OCI-LY7 (cell line): ENCODE results near the gene VPS45. TPM values are rescaled to one million over a fixed set of nuclear protein-coding genes. Genes with fewer than 3 reads are reported as not detected.
A peak's percentile ranks its signal among the peaks of the same experiment; 100 is the strongest.

ENCODE experiments used
- BruUV-seq: library from RNA; stranded (reverse); fragments of 400-500 nt; replicated peaks from 2 replicates; lab custom pipeline; 2021; lab: Mats Ljungman, UMichigan
- CTCF ChIA-PET: fragments of 300-600 bp; sonication (Branson Sonifier 250); formaldehyde crosslinking; loops from one replicate; lab custom pipeline; 2022; ENCODE audit warnings: antibody characterized with exemption; ENCODE audit not compliant: unreplicated experiment; lab: Charles Lee
- POLR2A ChIA-PET: fragments of 300-600 bp; sonication (Branson Sonifier 250); formaldehyde crosslinking; loops from one replicate; lab custom pipeline; 2022; ENCODE audit warnings: antibody characterized with exemption; lab: Charles Lee
- DNase-seq: peaks from one replicate; pipeline ENCODE4 v3.0.0-alpha.2; 2015; ENCODE audit warnings: low spot score
- H2AFZ ChIP-seq: fragments of 200-600 bp; sonication (generic), shearing (Covaris generic); 2 replicates; pipeline ENCODE4 v1.6.1; 2014; ENCODE audit warnings: mild to moderate bottlenecking, antibody characterized with exemption, low read length, moderate library complexity
- H3K27ac ChIP-seq: fragments of 200-600 bp; sonication (generic); 2 replicates; pipeline ENCODE4 v1.5.1; 2014; ENCODE audit warnings: mixed run types, low read depth, mild to moderate bottlenecking, moderate library complexity, low read length, inconsistent platforms; ENCODE audit not compliant: poor library complexity, severe bottlenecking
- H3K36me3 ChIP-seq: fragments of 200-600 bp; sonication (generic); 2 replicates; pipeline ENCODE4 v1.6.1; 2014; ENCODE audit warnings: mild to moderate bottlenecking, antibody characterized with exemption, low read length, moderate library complexity, mixed read lengths; ENCODE audit not compliant: insufficient read depth
- H3K4me1 ChIP-seq: fragments of 200-600 bp; sonication (generic); 2 replicates; pipeline ENCODE4 v1.5.1; 2014; ENCODE audit warnings: mild to moderate bottlenecking, low read length; ENCODE audit not compliant: insufficient read depth, poor library complexity, severe bottlenecking
- H3K4me2 ChIP-seq: fragments of 200-600 bp; sonication (generic); 2 replicates; pipeline ENCODE4 v1.6.1; 2014; ENCODE audit warnings: mild to moderate bottlenecking, low read length
- H3K4me3 ChIP-seq: fragments of 200-600 bp; sonication (generic); 2 replicates; pipeline ENCODE4 v1.5.1; 2014; ENCODE audit warnings: mild to moderate bottlenecking, low read depth, low read length; ENCODE audit not compliant: poor library complexity, severe bottlenecking
- H3K79me2 ChIP-seq: fragments of 200-600 bp; sonication (generic); 2 replicates; pipeline ENCODE4 v1.6.1; 2016; ENCODE audit warnings: low read depth, mild to moderate bottlenecking, low read length, moderate library complexity, mixed read lengths; ENCODE audit not compliant: insufficient read depth
- H3K9me2 ChIP-seq: fragments of 200-600 bp; sonication (generic); 2 replicates; pipeline ENCODE4 v1.6.1; 2016; ENCODE audit warnings: mild to moderate bottlenecking, low read length, mixed read lengths; ENCODE audit not compliant: insufficient read depth
- H3K9me3 ChIP-seq: fragments of 200-600 bp; sonication (generic); 2 replicates; pipeline ENCODE4 v1.6.1; 2014; ENCODE audit warnings: mild to moderate bottlenecking, mixed run types, low read length, mixed read lengths
- H4K20me1 ChIP-seq: fragments of 200-600 bp; sonication (generic); 2 replicates; pipeline ENCODE4 v1.6.1; 2014; ENCODE audit warnings: mild to moderate bottlenecking, antibody characterized with exemption, low read length, moderate library complexity, mixed read lengths; ENCODE audit not compliant: insufficient read depth
- CTCF ChIP-seq: fragments of 200-600 bp; sonication (generic); conservative IDR thresholded peaks from 2 replicates; pipeline ENCODE4 v1.5.1; 2014; ENCODE audit warnings: mild to moderate bottlenecking, antibody characterized with exemption, low read length, moderate library complexity, mixed read lengths
- EZH2phosphoT487 ChIP-seq: fragments of 200-600 bp; sonication (generic); IDR thresholded peaks from 2 replicates; pipeline ENCODE4 v1.6.1; 2018; ENCODE audit warnings: low read depth, borderline replicate concordance, mild to moderate bottlenecking, mixed run types, antibody characterized with exemption, low read length, moderate library complexity, mixed read lengths
- intact Hi-C: fragments of 100-400 bp; cut with micrococcal nuclease; formaldehyde crosslinking; loops from one replicate; pipeline ENCODE4 v1.10.0; 2022; ENCODE audit not compliant: unreplicated experiment
- total RNA-seq, 2 experiments: library from RNA; depleted of rRNA in 1 of 2; stranded (reverse); fragments of >200 nt in 1 of 2; shearing (Covaris generic) in 1 of 2; gene quantifications; 2 replicates each; pipeline ENCODE4 v1.2.3, GENCODE V29; 2014 to 2022

The VPS45 gene
- total RNA-seq, 2 experiments from 2014 or later: 40.2 to 54.4 TPM

GRCh38 chr1:150155413-150156071, 88.0 kb downstream of the VPS45 start:
- Histone ChIP-seq H4K20me1 (no peaks in the 10 kb centered on the region), H3K4me2 (no peak overlapping the region), H3K79me2 (peaks cover 40% of the 10 kb centered on the region; the same call in 1 of the 2 replicates), H3K9me3 (no peaks in the 10 kb centered on the region), H3K4me1 (peaks cover 72% of the 10 kb centered on the region), H3K27ac (peak overlapping the region; percentile 38), H3K36me3 (peaks cover 94% of the 10 kb centered on the region), H2AFZ (no peak overlapping the region), H3K4me3 (no peak overlapping the region), H3K9me2 (no peaks in the 10 kb centered on the region)
- no TSS peak for BruUV-seq
- intact Hi-C loops: no loop called here
- DNase-seq: no peak
- TF ChIP-seq EZH2phosphoT487: no peak
- TF ChIP-seq CTCF: no peak
- ChIA-PET POLR2A (interaction anchor here (1.1 kb wide), 1 partner anchor 82 kb away, joined by 3 read pairs; no protein-coding TSS in a partner anchor), CTCF (no interaction called here)

- TF ChIP-seq EZH2phosphoT487 (no peak), CTCF (no peak)
- no peak overlapping the region for H3K4me2 ChIP-seq
- CTCF ChIA-PET: no interaction called here
- no peaks in the 10 kb centered on the region for H4K20me1 ChIP-seq
- peaks cover 78% of the 10 kb centered on the region for H3K4me1 ChIP-seq
- no peak overlapping the region for H3K4me3 ChIP-seq
- H3K36me3 ChIP-seq: peaks cover 85% of the 10 kb centered on the region
- no peak for DNase-seq
- POLR2A ChIA-PET: interaction anchor here (0.5 to 1.0 kb wide), 2 partner anchors 30 to 107 kb away, joined by 3 to 5 read pairs; no protein-coding TSS in a partner anchor
- no peaks in the 10 kb centered on the region for H3K9me3 ChIP-seq
- H3K9me2 ChIP-seq: no peaks in the 10 kb centered on the region
- peak overlapping the region; percentile 99 for H3K27ac ChIP-seq
- peaks cover 25% of the 10 kb centered on the region; the same call in 1 of the 2 replicates for H3K79me2 ChIP-seq
- intact Hi-C loops: no loop called here
- H2AFZ ChIP-seq: no peak overlapping the region
- BruUV-seq: no TSS peak
Observed at GRCh38 chr1:150156868-150157603, 89.5 kb downstream of the VPS45 start.
